HEK293 (cell line): ENCODE results near the gene MT1HL1.

Source experiments
- CTCF ChIA-PET: fragments of 350-600 bp; formaldehyde crosslinking; extraction: SDS; loops from one replicate; lab custom pipeline; 2021; ENCODE audit warnings: antibody characterized with exemption; lab: Yijun Ruan, JAX
- POLR2A ChIA-PET: fragments of 300-600 bp; formaldehyde crosslinking; extraction: SDS; loops from one replicate; lab custom pipeline; 2020; ENCODE audit warnings: antibody characterized with exemption, inconsistent platforms; lab: Yijun Ruan, JAX
- H3K27ac ChIP-seq: fragments of 200-500 bp; sonication (Bioruptor generic); 2 replicates; pipeline ENCODE4 v1.5.1; 2014; ENCODE audit warnings: low read depth, low read length, control low read depth, inconsistent platforms; ENCODE audit errors: extremely low read depth
- H3K36me3 ChIP-seq, 2 experiments: fragments of 200-500 bp in 1 of 2; sonication (Bioruptor generic) in 1 of 2; 1 replicate in 1 of 2; 2 replicates in 1 of 2; pipeline ENCODE4 v1.5.1; 2014 to 2017; ENCODE audit warnings: inconsistent platforms in 2 of 2, low read length in 2 of 2; ENCODE audit not compliant: control insufficient read depth in 2 of 2, insufficient read depth in 1 of 2
- H3K4me1 ChIP-seq: fragments of 200-500 bp; sonication (Bioruptor generic); 2 replicates; pipeline ENCODE4 v1.5.1; 2014; ENCODE audit warnings: mild to moderate bottlenecking, low read length, inconsistent platforms; ENCODE audit not compliant: control insufficient read depth, insufficient read depth
- H3K4me3 ChIP-seq: 2 replicates; pipeline ENCODE4 v1.5.1; 2011; ENCODE audit warnings: low read depth, mild to moderate bottlenecking, control low read depth, low read length, moderate library complexity
- H3K9me3 ChIP-seq: fragments of 200-500 bp; sonication (Bioruptor generic); 2 replicates; pipeline ENCODE4 v1.5.1; 2014; ENCODE audit warnings: low read depth, low read length, inconsistent platforms; ENCODE audit not compliant: control insufficient read depth, insufficient read depth
- CTCF ChIP-seq: fragments of 450-650 bp; formaldehyde crosslinking; IDR thresholded peaks from 2 replicates; pipeline ENCODE4 v1.5.1; 2016; ENCODE audit warnings: missing biosample characterization, missing genetic modification characterization
- FEZF1 ChIP-seq: fragments of 450-650 bp; formaldehyde crosslinking; IDR thresholded peaks from 2 replicates; pipeline ENCODE4 v1.5.1; 2016; ENCODE audit warnings: missing biosample characterization, missing genetic modification characterization
- GLI4 ChIP-seq: fragments of 450-650 bp; formaldehyde crosslinking; IDR thresholded peaks from 2 replicates; pipeline ENCODE4 v1.5.1; 2016; ENCODE audit warnings: missing biosample characterization, missing genetic modification characterization
- GLIS1 ChIP-seq: fragments of 450-650 bp; formaldehyde crosslinking; IDR thresholded peaks from 2 replicates; pipeline ENCODE4 v1.5.1; 2016; ENCODE audit warnings: missing biosample characterization, missing genetic modification characterization
- KLF10 ChIP-seq: fragments of 450-650 bp; IDR thresholded peaks from 2 replicates; pipeline ENCODE4 v1.5.1; 2018; ENCODE audit warnings: missing biosample characterization, mild to moderate bottlenecking, missing genetic modification characterization
- OVOL3 ChIP-seq: fragments of 450-650 bp; formaldehyde crosslinking; IDR thresholded peaks from 2 replicates; pipeline ENCODE4 v1.5.1; 2016; ENCODE audit warnings: missing biosample characterization, missing genetic modification characterization
- REPIN1 ChIP-seq: fragments of 450-650 bp; formaldehyde crosslinking; IDR thresholded peaks from 2 replicates; pipeline ENCODE4 v1.5.1; 2017; ENCODE audit warnings: missing biosample characterization, missing genetic modification characterization, low read depth
- SETDB1 ChIP-seq: IDR thresholded peaks from one replicate; pipeline ENCODE4 v1.6.1; 2017; ENCODE audit warnings: mild to moderate bottlenecking, low read length, moderate library complexity, mixed read lengths; ENCODE audit not compliant: insufficient read length
- SP7 ChIP-seq: fragments of 450-650 bp; formaldehyde crosslinking; IDR thresholded peaks from 2 replicates; pipeline ENCODE4 v1.5.1; 2016; ENCODE audit warnings: missing biosample characterization, missing genetic modification characterization
- ZBTB17 ChIP-seq: fragments of 450-650 bp; formaldehyde crosslinking; IDR thresholded peaks from 2 replicates; pipeline ENCODE4 v1.5.1; 2016; ENCODE audit warnings: missing biosample characterization, missing genetic modification characterization
- ZBTB8A ChIP-seq: fragments of 450-650 bp; formaldehyde crosslinking; IDR thresholded peaks from 2 replicates; pipeline ENCODE4 v1.5.1; 2016; ENCODE audit warnings: missing biosample characterization, missing genetic modification characterization
- ZFP37 ChIP-seq: fragments of 450-650 bp; formaldehyde crosslinking; IDR thresholded peaks from 2 replicates; pipeline ENCODE4 v1.5.1; 2016; ENCODE audit warnings: missing biosample characterization, missing genetic modification characterization
- ZNF114 ChIP-seq: fragments of 450-650 bp; formaldehyde crosslinking; IDR thresholded peaks from 2 replicates; pipeline ENCODE4 v1.5.0; 2017; ENCODE audit warnings: missing biosample characterization, missing genetic modification characterization
- ZNF140 ChIP-seq: fragments of 450-650 bp; formaldehyde crosslinking; IDR thresholded peaks from 2 replicates; pipeline ENCODE4 v1.5.1; 2016; ENCODE audit warnings: missing biosample characterization, missing genetic modification characterization
- ZNF18 ChIP-seq: fragments of 450-650 bp; formaldehyde crosslinking; IDR thresholded peaks from 2 replicates; pipeline ENCODE4 v1.5.1; 2016; ENCODE audit warnings: missing biosample characterization, missing genetic modification characterization
- ZNF239 ChIP-seq: fragments of 450-650 bp; formaldehyde crosslinking; IDR thresholded peaks from 2 replicates; pipeline ENCODE4 v1.5.1; 2016; ENCODE audit warnings: missing biosample characterization, missing genetic modification characterization
- ZNF398 ChIP-seq: fragments of 450-650 bp; formaldehyde crosslinking; IDR thresholded peaks from 2 replicates; pipeline ENCODE4 v1.5.1; 2017; ENCODE audit warnings: missing biosample characterization, missing genetic modification characterization
- ZNF423 ChIP-seq: fragments of 450-650 bp; formaldehyde crosslinking; IDR thresholded peaks from 2 replicates; pipeline ENCODE4 v1.5.1; 2016; ENCODE audit warnings: missing biosample characterization, missing genetic modification characterization
- ZNF433 ChIP-seq: fragments of 450-650 bp; formaldehyde crosslinking; IDR thresholded peaks from 2 replicates; pipeline ENCODE4 v1.5.1; 2016; ENCODE audit warnings: missing biosample characterization, missing genetic modification characterization, low read depth
- ZNF514 ChIP-seq: fragments of 450-650 bp; formaldehyde crosslinking; IDR thresholded peaks from 2 replicates; pipeline ENCODE4 v1.5.1; 2016; ENCODE audit warnings: missing biosample characterization, missing genetic modification characterization
- ZNF530 ChIP-seq: fragments of 450-650 bp; formaldehyde crosslinking; IDR thresholded peaks from 2 replicates; pipeline ENCODE4 v1.5.1; 2016; ENCODE audit warnings: low read depth, missing biosample characterization, missing genetic modification characterization
- ZNF555 ChIP-seq: fragments of 450-650 bp; formaldehyde crosslinking; conservative IDR thresholded peaks from 2 replicates; pipeline ENCODE4 v1.5.1; 2017; ENCODE audit warnings: missing biosample characterization, mild to moderate bottlenecking, missing genetic modification characterization, inconsistent platforms
- ZNF561 ChIP-seq: fragments of 450-650 bp; IDR thresholded peaks from 2 replicates; pipeline ENCODE4 v1.5.1; 2018; ENCODE audit warnings: missing biosample characterization, missing genetic modification characterization, borderline replicate concordance
- ZNF610 ChIP-seq: fragments of 450-650 bp; formaldehyde crosslinking; IDR thresholded peaks from 2 replicates; pipeline ENCODE4 v1.5.1; 2016; ENCODE audit warnings: missing biosample characterization, missing genetic modification characterization, borderline replicate concordance
- ZNF777 ChIP-seq: fragments of 450-650 bp; formaldehyde crosslinking; IDR thresholded peaks from 2 replicates; pipeline ENCODE4 v1.5.1; 2017; ENCODE audit warnings: missing biosample characterization, missing genetic modification characterization, borderline replicate concordance
- ZNF792 ChIP-seq: fragments of 450-650 bp; formaldehyde crosslinking; IDR thresholded peaks from 2 replicates; pipeline ENCODE4 v1.5.1; 2016; ENCODE audit warnings: missing biosample characterization, missing genetic modification characterization
- ZSCAN16 ChIP-seq: fragments of 450-650 bp; formaldehyde crosslinking; IDR thresholded peaks from 2 replicates; pipeline ENCODE4 v1.5.1; 2016; ENCODE audit warnings: missing biosample characterization, missing genetic modification characterization
- ZSCAN4 ChIP-seq: fragments of 450-650 bp; formaldehyde crosslinking; IDR thresholded peaks from 2 replicates; pipeline ENCODE4 v1.5.1; 2017; ENCODE audit warnings: missing biosample characterization, missing genetic modification characterization
- ZXDB ChIP-seq: fragments of 450-650 bp; formaldehyde crosslinking; IDR thresholded peaks from 2 replicates; pipeline ENCODE4 v1.5.1; 2016; ENCODE audit warnings: missing biosample characterization, missing genetic modification characterization

Gene MT1HL1

GRCh38 chr1:237033804-237034203 is 29.6 kb upstream of the MT1HL1 start (continued):
- TF ChIP-seq ZNF555 (tag by site-specific recombination) (no peak), KLF10 (tag by site-specific recombination) (no peak), ZNF114 (no peak), ZNF777 (no peak)
- TF ChIP-seq, all 188 proteins: peak for 0

GRCh38 chr1:237033061-237033460 is 28.8 kb upstream of the MT1HL1 start:
- H3K9me3 ChIP-seq: no peaks in the 10 kb centered on the region
- H3K27ac ChIP-seq: no peak overlapping the region
- no peaks in the 10 kb centered on the region for H3K36me3 ChIP-seq
- no peak overlapping the region for H3K4me3 ChIP-seq
- peaks cover 10% of the 10 kb centered on the region; the same call in 1 of the 2 replicates for H3K4me1 ChIP-seq
- TF ChIP-seq ZBTB17 (tag by site-specific recombination) (peak; percentile 66; the same call in 1 of the 2 replicates), ZNF423 (tag by site-specific recombination) (no peak), ZNF610 (no peak), REPIN1 (tag by site-specific recombination) (no peak), ZNF433 (tag by site-specific recombination) (no peak), CTCF (tag by site-specific recombination) (no peak)
- POLR2A ChIA-PET: interaction anchor here (3.3 kb wide), 1 partner anchor 10 kb away, joined by 28 read pairs; the partner anchor contains the start of gene RYR2
- CTCF ChIA-PET: interaction anchor here (0.5 to 1.8 kb wide), 5 partner anchors 9 to 1618 kb away, joined by 3 to 4 read pairs (median 3); partner anchors contain the start of gene RYR2

GRCh38 chr1:237032029-237032428 is 27.8 kb upstream of the MT1HL1 start:
- ChIA-PET POLR2A (interaction anchor here (1.1 to 3.3 kb wide), 2 partner anchors 11 to 428 kb away, joined by 4 to 28 read pairs; partner anchors contain the start of genes HEATR1 and RYR2), CTCF (interaction anchor here (0.6 to 1.3 kb wide), 3 partner anchors 10 to 273 kb away, joined by 4 to 7 read pairs (median 4); partner anchors contain the start of gene RYR2)
- Histone ChIP-seq H3K27ac (no peak overlapping the region), H3K4me3 (no peak overlapping the region; the same call in 1 of the 2 replicates), H3K9me3 (no peaks in the 10 kb centered on the region), H3K36me3 (no peaks in the 10 kb centered on the region), H3K4me1 (peaks cover 10% of the 10 kb centered on the region; the same call in 1 of the 2 replicates)
- TF ChIP-seq ZSCAN16 (tag by site-specific recombination): no peak
- no peak for TF ChIP-seq ZNF514 (tag by site-specific recombination)
- no peak for TF ChIP-seq OVOL3 (tag by site-specific recombination)
- TF ChIP-seq GLI4 (tag by site-specific recombination): no peak
- no peak for TF ChIP-seq ZNF530 (tag by site-specific recombination)
- no peak for TF ChIP-seq ZBTB8A
- TF ChIP-seq ZNF140 (tag by site-specific recombination): no peak
- peak; percentile 35; the same call in 1 of the 2 replicates for TF ChIP-seq SP7 (tag by site-specific recombination)
- TF ChIP-seq ZNF239: no peak
- TF ChIP-seq ZXDB: no peak
- TF ChIP-seq ZNF398 (tag by site-specific recombination): no peak
- TF ChIP-seq ZFP37 (tag by site-specific recombination): 0 out of 2 replicates have a peak, but pooled peaks have one; percentile 36
- TF ChIP-seq ZNF792 (tag by site-specific recombination): no peak
- peak; percentile 83 for TF ChIP-seq FEZF1 (tag by site-specific recombination)
- TF ChIP-seq GLIS1 (tag by site-specific recombination): peak; percentile 96
- no peak for TF ChIP-seq ZNF18 (tag by site-specific recombination)
- no peak for TF ChIP-seq ZNF561 (tag by site-specific recombination)
- no peak for TF ChIP-seq SETDB1
- no peak for TF ChIP-seq ZSCAN4
